GM19328 (cell line): ENCODE measurements around the gene AKT1S1.
"Not testable (repeated sequence)": the region's sequence is repeated elsewhere in the genome, so short reads cannot be mapped to it uniquely, and the experiment has no call there.

Experiments used
- ATAC-seq: cut with Tn5 transposase; IDR thresholded peaks from one replicate; pipeline ENCODE4 v1.9.1; 2021; ENCODE audit warnings: mild to moderate bottlenecking, moderate library complexity; ENCODE audit not compliant: unreplicated experiment

Gene AKT1S1

GRCh38 chr19:49840321-49840720 lies 36.8 kb downstream of the AKT1S1 start:
- no peak for ATAC-seq

GRCh38 chr19:49839713-49840112 lies 37.4 kb downstream of the AKT1S1 start:
- no peak for ATAC-seq

GRCh38 chr19:49838885-49839588 lies 38.1 kb downstream of the AKT1S1 start:
- no peak for ATAC-seq

GRCh38 chr19:49837425-49837824 lies 39.7 kb downstream of the AKT1S1 start:
- ATAC-seq = no peak

- ATAC-seq = no peak
Measured at GRCh38 chr19:49837009-49837310, 40.2 kb downstream of the AKT1S1 start.

GRCh38 chr19:49836176-49837008 lies 40.8 kb downstream of the AKT1S1 start:
- no peak for ATAC-seq

GRCh38 chr19:49835562-49835961 lies 41.6 kb downstream of the AKT1S1 start:
- no peak for ATAC-seq

- no peak for ATAC-seq
Measured at GRCh38 chr19:49833599-49833998, 43.6 kb downstream of the AKT1S1 start.

- no peak for ATAC-seq
Measured at GRCh38 chr19:49832556-49832955, 44.6 kb downstream of the AKT1S1 start.

GRCh38 chr19:49831592-49831991 lies 45.6 kb downstream of the AKT1S1 start:
- ATAC-seq = no peak

GRCh38 chr19:49830766-49831165 lies 46.4 kb downstream of the AKT1S1 start:
- ATAC-seq = no peak

GRCh38 chr19:49829721-49830120 lies 47.4 kb downstream of the AKT1S1 start:
- no peak for ATAC-seq

GRCh38 chr19:49829200-49829599 lies 48.0 kb downstream of the AKT1S1 start:
- no peak for ATAC-seq

- ATAC-seq = no peak
Measured at GRCh38 chr19:49827034-49827433, 50.1 kb downstream of the AKT1S1 start.

GRCh38 chr19:49824662-49825061 lies 52.5 kb downstream of the AKT1S1 start:
- ATAC-seq = no peak

- ATAC-seq = no peak
Measured at GRCh38 chr19:49823472-49823871, 53.7 kb downstream of the AKT1S1 start.

- ATAC-seq = no peak
Measured at GRCh38 chr19:49820125-49820524, 57.0 kb downstream of the AKT1S1 start.

GRCh38 chr19:49819452-49820115 lies 57.6 kb downstream of the AKT1S1 start:
- ATAC-seq = not testable (repeated sequence)
